D721Med (cell line): ENCODE data around the gene PRRC2B.

Source experiments
- DNase-seq: peaks from one replicate; pipeline ENCODE4 v3.0.0; 2011; ENCODE audit warnings: low spot score; ENCODE audit not compliant: insufficient read length
- FAIRE-seq: peaks from 2 replicates; lab custom pipeline; 2011; peaks lifted over from hg19 to GRCh38; lab: Jason Lieb, UNC
- CTCF ChIP-seq: IDR thresholded peaks from 2 replicates; pipeline ENCODE4 v1.5.1; 2012; ENCODE audit warnings: mild to moderate bottlenecking, control low read depth; ENCODE audit not compliant: insufficient read depth; ENCODE audit errors: missing control alignments

PRRC2B gene

GRCh38 chr9:131410044-131410491 lies 16.2 kb downstream of the PRRC2B start:
- DNase-seq: no peak
- TF ChIP-seq CTCF: no peak
- no peak for FAIRE-seq

GRCh38 chr9:131411719-131412681 lies 18.1 kb downstream of the PRRC2B start:
- FAIRE-seq (no peak), DNase-seq (no peak)
- no peak for TF ChIP-seq CTCF

GRCh38 chr9:131416509-131416908 lies 22.6 kb downstream of the PRRC2B start:
- FAIRE-seq (no peak), DNase-seq (no peak)
- no peak for TF ChIP-seq CTCF

- TF ChIP-seq CTCF: no peak
- FAIRE-seq (no peak), DNase-seq (no peak)
Observed at GRCh38 chr9:131417264-131418142, 23.6 kb downstream of the PRRC2B start.

- DNase-seq: no peak
Observed at GRCh38 chr9:131418143-131419025, 24.5 kb downstream of the PRRC2B start.

More at GRCh38 chr9:131418143-131419025, 24.5 kb downstream of the PRRC2B start:
- FAIRE-seq: no peak
- no peak for TF ChIP-seq CTCF
